GM19438 (cell line): Measurements from ENCODE around the gene HACD4.

ENCODE experiments used
- ATAC-seq: cut with Tn5 transposase; IDR thresholded peaks from one replicate; pipeline ENCODE4 v1.9.1; 2021; ENCODE audit warnings: low read depth; ENCODE audit not compliant: unreplicated experiment

The HACD4 gene

DNA sequence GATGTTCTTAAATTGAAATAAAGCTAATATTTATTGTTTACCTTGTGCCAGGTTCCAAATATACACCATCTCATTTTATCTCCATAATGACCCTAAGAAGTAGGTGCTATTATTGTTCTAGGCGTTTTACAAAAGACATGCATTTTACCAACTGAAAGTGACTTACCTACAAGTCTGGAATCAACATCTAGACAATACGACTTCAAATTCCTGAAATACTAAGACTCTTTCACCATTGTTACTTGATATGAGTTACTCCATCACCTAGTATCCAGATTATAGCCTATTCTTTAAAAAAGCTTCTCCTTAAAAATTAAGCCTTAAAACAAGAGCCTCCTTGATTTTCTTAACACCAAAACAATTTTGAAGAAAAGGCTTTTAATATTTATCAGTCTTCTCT, 13.3 kb downstream of the HACD4 start:
- ATAC-seq, result no peak

GRCh38 chr9:21016701-21017491, 14.5 kb downstream of the HACD4 start:
- ATAC-seq, result no peak

GRCh38 chr9:21015995-21016394, 15.4 kb downstream of the HACD4 start:
- no peak for ATAC-seq

GRCh38 chr9:21015129-21015815, 16.2 kb downstream of the HACD4 start:
- ATAC-seq, result no peak

- ATAC-seq, result no peak
Measured at GRCh38 chr9:21002040-21002439, 29.4 kb downstream of the HACD4 start.

GRCh38 chr9:21001581-21001980, 29.9 kb downstream of the HACD4 start:
- no peak for ATAC-seq

- ATAC-seq, result peak; percentile 90
Measured at GRCh38 chr9:20997503-20998076, 33.9 kb downstream of the HACD4 start.

DNA sequence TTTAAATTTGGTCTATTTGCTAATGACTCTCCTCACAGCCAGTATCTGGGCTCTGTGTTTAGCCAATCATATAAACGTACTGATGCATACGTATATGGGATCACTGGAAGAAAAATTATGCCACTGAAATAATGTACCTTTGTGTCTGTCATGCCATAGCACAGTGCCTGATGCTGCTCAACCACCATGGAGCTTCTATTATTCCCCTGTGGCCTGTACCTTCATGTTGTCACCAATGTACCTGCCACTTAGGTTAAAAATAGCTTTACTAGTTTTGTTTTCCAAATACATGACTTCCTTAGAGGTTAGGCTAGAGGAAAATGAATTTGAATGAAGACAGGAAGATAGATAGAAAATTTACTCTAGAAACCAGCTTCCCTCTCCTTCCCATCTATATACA, 34.6 kb downstream of the HACD4 start:
- no peak for ATAC-seq

DNA sequence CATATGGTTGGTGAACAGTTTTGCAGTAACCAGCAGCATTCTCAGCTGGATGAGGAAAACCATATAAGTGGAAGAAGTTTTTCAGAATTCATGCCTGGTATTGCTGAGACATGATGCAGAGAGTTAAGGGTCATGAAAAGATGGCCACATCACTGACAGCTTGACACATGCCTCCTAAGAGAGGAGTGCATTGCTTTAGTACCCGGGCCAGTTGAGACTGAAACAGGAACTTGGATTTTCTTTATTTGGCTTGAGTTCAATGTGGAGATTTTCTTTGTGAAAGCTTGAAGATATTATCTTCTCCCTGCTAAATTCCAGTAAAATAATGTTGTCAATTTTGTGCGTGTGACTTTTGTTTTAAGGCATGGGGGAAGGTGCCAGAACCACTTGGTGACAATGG, 35.8 kb downstream of the HACD4 start:
- no peak for ATAC-seq

DNA sequence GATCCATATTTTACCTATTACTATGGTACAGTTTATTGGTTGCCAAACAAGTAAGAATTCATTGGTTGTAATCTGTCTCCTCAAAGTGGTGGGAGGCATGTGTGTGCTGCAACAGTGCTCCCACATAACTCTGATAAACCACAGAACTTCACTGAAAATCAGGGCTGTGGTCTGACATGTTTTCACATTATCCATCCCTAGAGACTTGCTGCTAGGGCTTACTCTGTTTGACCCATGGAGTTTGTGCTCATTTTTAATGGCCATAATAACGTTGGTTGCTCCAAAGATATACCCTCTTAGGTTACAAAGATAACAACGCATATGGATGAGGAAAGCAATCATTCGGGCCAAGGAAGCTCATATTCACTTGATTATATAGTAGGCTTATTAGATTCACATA, 37.0 kb downstream of the HACD4 start:
- no peak for ATAC-seq

DNA sequence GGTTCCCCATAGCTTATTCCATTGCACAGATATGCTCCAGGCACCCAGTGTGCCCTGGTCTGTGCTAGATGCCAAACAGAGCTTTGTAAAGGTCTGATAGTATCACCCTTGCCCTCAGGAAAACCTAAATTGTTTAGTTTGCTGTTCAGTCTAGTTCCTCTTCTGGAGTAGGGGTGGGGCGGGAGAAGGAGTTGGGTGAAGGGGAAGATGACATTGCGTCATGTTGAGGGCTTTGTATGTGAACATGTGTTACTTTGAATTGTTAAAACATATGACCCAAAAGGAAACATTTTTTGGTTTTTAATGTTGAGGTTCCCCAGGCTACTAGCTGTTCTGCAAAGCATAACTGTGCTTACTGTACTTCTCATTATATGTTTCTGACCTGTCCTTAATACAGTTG, 40.6 kb downstream of the HACD4 start:
- no peak for ATAC-seq

DNA sequence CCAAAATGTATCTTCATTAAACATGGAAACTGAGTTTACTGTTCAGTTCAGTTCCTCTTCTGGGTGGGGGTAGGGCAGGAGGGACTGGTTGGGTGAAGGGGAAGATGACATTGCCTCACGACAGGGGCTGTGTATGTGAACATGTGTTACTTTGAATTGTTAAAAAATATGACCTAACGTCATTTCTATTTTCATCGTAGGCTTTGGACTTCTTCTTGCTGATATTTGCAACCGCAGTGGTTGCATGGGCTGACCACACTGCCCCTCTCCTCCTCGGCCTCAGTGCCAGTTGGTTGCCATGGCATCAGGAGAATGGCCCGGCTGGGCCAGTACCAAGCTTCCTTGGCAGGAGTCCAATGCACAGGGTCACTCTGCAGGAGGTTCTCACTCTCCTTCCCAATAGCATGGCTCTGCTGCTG, 41.5 kb downstream of the HACD4 start:
- no peak for ATAC-seq

DNA sequence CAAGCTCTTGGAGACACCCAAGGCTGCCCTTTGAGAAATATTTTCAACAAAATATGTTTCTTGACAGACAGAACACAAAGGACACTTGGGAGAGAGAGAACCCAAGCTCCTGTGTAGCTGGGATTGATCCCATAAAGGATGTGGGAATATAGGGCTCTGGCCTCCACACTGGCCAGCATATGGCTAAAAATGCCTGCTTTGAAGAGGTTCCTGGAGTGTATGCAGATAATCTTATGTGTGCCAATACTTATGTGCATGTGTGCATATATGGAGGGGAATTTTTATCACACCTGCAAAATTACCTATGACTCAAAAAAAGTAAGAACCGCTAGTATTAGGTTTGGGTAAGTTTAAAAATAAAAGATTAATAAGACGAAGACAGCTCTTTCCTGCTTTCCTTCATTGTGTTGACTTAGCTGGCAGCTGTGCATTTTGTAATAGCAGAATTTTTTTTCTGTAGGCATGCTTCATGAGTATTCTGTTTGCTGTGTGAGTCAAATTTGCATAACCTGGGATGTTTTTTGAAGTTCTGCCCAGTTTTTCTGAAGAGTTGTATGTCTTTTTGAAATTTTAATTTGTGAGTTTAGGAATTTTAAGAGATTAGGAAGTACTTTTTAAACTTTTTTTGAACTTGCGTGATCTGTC, 42.6 kb downstream of the HACD4 start:
- ATAC-seq, result no peak

DNA sequence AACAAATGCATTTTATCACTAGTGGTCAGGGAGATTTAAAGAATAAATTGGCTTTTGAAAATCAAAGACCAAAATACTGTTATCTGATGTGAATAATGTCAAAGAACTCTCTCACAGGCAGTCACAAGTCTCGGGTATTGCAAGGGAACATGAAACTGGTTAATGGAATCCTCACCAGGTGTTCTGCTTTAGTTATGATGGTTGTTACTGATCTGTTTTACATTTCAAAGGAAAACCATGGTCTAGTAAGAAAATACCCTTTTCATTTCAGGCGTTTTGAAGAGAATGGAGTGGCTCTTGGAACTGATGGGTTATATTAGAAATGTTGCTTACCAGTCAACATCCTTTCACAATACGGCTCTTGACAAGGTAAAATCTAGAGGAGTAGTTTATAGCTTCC, 43.4 kb downstream of the HACD4 start:
- no peak for ATAC-seq

DNA sequence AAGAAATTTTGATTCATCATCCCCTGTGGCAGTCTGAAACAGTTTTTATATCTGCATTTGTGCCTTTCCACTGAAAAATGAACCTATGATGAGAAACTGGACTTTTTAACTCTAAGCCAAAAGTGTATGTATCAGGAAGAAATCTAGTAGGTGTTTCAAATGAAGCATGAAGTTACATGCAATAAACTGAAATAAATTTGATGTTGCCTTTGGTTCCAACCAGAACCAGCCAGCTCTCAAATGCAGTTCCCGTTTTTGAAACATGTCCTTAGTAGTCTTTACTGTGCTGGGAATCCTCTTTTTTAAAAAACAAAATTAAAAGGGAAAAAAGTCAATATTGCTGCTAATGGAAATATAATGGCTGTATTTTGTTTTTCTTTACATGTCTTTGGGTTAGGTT, 43.9 kb downstream of the HACD4 start:
- no peak for ATAC-seq

- ATAC-seq, result no peak
Measured at GRCh38 chr9:20985851-20986600, 45.4 kb downstream of the HACD4 start.

- ATAC-seq, result no peak
Measured at GRCh38 chr9:20984506-20984905, 46.9 kb downstream of the HACD4 start.

DNA sequence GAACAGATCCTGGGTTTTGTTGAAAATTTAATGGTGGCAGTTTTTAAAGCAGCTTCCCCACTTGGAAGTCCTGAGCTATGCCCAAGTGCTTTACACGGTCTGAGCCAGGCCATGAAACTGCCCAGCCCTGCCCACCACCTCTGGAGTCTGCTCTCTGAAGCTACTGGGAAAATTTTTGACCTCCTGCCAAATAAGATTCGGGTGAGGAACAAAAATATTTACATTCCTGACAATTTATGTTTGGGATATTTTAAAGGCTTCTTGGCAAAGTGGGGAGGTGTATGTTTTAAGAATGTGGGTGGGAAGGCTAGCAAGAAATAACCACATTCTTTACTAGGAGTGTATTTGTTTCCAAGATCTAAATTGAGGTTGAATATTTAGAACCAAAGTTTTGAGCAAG, 50.0 kb downstream of the HACD4 start:
- no peak for ATAC-seq

- ATAC-seq, result peak; percentile 61
Measured at GRCh38 chr9:20980832-20981455, 50.5 kb downstream of the HACD4 start.

- no peak for ATAC-seq
Measured at GRCh38 chr9:20978249-20978648, 53.2 kb downstream of the HACD4 start.
